GM10266 (cell line): ENCODE data around the gene TTC28.

Source experiments
- DNase-seq: peaks from one replicate; pipeline ENCODE4 v3.0.0; 2012; ENCODE audit errors: extremely low spot score
- TF ChIP-seq, protein P1 (sequence below): IDR thresholded peaks from 2 replicates; pipeline ENCODE4 v1.5.1; 2012; ENCODE audit warnings: mild to moderate bottlenecking, low read depth; ENCODE audit not compliant: control insufficient read depth, insufficient read depth; ENCODE audit errors: missing control alignments

TTC28 gene

DNA sequence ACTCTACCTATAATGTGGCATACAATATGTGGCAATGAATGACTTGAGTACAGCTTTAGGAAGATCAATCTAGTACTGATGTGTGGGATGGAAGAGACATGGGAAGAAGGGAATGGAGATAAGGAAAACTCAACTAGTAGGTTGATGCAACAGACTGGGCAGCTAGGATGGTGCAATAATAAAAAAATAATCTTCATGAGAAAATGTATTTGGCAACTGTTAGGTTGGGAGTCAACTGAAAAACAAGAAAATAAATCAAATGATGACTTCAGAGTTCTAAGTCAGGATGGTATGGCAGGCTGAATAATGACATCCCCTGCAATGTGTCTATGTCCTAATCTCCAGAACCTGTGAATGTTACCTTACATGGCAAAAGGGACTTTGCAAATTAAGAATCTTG, 523.8 kb downstream of the TTC28 start:
- TF ChIP-seq, protein P1, sequence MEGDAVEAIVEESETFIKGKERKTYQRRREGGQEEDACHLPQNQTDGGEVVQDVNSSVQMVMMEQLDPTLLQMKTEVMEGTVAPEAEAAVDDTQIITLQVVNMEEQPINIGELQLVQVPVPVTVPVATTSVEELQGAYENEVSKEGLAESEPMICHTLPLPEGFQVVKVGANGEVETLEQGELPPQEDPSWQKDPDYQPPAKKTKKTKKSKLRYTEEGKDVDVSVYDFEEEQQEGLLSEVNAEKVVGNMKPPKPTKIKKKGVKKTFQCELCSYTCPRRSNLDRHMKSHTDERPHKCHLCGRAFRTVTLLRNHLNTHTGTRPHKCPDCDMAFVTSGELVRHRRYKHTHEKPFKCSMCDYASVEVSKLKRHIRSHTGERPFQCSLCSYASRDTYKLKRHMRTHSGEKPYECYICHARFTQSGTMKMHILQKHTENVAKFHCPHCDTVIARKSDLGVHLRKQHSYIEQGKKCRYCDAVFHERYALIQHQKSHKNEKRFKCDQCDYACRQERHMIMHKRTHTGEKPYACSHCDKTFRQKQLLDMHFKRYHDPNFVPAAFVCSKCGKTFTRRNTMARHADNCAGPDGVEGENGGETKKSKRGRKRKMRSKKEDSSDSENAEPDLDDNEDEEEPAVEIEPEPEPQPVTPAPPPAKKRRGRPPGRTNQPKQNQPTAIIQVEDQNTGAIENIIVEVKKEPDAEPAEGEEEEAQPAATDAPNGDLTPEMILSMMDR, result no peak
- DNase-seq, result no peak

GRCh38 chr22:28154861-28155260, 524.8 kb downstream of the TTC28 start:
- TF ChIP-seq, protein P1, result no peak
- no peak for DNase-seq

- no peak for DNase-seq
- TF ChIP-seq, protein P1, result no peak
Measured at GRCh38 chr22:28151151-28151816, 528.4 kb downstream of the TTC28 start.

GRCh38 chr22:28148816-28149465, 530.7 kb downstream of the TTC28 start:
- DNase-seq, result no peak
- TF ChIP-seq, protein P1, result no peak

DNA sequence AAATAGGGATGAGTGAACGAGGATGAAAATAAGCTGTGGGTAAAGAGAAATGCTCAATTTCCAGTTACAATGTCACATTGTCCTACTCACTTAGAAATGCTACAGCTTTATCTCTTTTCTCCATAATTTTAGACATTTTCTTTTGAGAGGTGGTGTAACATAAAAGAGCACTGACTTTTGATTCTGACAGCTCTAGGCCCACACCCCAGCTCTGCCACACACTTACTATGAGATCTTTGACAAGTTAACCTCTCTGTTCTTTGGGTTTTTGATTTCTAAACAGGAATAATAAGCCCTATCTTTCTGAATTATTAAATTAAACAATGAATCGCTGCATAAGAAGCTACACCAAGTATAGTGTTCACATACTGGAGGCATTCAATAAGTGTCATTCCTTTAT, 532.2 kb downstream of the TTC28 start:
- TF ChIP-seq, protein P1, result no peak
- DNase-seq, result no peak

DNA sequence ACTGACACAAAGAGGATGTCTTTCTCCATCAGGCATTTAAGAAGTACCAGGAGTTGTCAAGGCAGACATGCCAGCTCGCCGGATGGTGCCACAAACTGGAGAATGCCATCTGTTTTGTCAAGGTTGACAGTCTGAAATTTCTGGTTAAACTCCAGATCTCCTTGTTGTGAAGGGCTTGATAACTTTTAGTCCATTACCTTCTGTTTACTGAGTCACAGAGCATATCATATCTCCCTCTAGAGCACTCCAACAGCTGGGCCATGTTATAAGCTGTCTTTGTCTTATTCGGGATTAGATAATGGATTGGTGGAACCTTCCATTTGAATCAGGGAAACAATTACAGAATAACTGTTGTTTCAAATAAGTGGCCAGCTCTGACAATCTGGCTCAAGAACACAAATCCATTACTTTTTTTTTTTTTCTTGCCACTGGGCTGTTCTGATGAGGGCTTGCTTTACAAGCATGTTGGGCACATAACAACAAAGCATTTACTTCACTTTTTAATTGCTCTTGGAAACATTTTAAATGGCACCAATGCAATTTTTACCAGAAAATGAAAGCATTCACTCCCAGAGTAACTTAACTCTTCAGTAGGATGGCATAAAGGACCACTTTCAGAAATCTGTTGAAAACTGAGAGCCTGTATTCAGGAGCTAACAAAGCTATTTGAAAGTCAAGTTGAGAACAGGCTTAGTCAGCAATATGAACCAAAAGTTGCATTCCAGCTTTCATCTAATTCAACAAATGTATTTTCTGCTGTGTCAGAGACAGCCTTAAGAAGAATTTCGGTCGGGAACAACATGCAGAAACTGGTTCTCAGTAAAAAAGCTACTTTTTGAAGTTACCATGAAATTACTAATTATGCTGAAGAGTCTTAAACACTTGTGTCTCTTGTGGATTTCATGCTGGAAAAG, 533.0 kb downstream of the TTC28 start:
- TF ChIP-seq, protein P1, result no peak
- no peak for DNase-seq
